T follicular helper cell (primary cell): ENCODE measurements around the gene DTX3L.
"Not testable (repeated sequence)": the region's sequence is repeated elsewhere in the genome, so short reads cannot be mapped to it uniquely, and the experiment has no call there.

Experiments used
- DNase-seq: peaks from one replicate; pipeline ENCODE4 v3.0.0-alpha.2; 2020; ENCODE audit warnings: low read depth

DTX3L gene

GRCh38 chr3:122562923-122563716 is 1.0 kb upstream of the DTX3L start:
- DNase-seq: no peak

GRCh38 chr3:122563717-122564025 is 467 bp upstream of the DTX3L start:
- no peak for DNase-seq

DNA sequence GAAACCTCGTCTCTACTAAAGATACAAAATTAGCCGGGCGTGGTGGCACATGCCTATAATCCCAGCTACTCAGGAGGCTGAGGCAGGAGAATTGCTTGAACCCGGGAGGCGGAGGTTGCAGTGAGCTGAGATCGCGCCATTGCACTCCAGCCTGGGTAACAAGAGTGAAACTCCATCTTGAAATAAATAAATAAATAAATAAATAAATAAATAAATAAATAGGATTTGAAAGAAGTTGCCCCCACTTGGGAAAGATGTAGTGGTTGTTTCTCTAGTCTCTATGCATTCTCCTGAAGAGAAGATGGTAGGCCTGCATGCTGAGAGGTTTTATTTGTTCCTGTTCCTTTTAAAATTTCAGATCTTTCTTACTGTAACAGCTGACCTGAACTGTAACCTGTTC is 4.0 kb downstream of the DTX3L start:
- not testable (repeated sequence) for DNase-seq

- no peak for DNase-seq
Observed at GRCh38 chr3:122568755-122569154, 4.6 kb downstream of the DTX3L start.

- DNase-seq: no peak
Observed at GRCh38 chr3:122572940-122573412, 8.8 kb downstream of the DTX3L start.

DNA sequence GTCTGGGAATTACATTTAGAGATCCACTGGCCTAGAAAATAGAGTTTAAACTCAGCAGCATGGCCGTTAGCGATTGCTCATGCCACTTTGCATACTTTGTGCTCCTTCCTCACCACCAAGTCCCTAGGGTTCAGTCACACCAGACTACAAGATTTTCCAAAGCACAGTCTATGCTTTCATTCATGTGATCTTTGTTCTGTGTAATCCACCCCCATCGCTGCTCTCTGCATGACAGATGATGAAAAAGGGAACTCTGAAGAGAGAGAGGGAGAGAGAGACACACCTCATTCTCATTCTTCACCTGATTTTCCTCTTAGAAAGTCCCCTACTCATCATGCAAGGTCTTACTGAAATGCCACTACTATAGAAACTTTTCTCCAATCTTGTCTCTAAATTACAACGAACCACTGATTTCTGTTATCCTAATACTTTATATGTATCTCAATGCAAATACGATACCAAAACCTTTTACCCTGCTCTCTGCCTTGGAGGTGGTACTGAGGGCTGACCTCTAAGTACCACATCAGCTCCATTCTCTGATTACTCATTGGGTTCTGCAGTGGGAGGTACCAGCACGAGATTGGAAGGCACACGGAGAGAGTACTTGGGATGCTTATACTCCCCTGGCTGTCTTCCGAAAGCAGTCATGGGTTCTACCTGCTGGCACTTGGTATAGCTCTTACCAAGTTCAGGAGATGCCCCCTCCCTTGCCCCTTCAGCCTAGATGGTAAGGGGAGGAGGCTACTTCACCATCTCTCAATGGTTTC is 12.2 kb downstream of the DTX3L start:
- DNase-seq: no peak

DNA sequence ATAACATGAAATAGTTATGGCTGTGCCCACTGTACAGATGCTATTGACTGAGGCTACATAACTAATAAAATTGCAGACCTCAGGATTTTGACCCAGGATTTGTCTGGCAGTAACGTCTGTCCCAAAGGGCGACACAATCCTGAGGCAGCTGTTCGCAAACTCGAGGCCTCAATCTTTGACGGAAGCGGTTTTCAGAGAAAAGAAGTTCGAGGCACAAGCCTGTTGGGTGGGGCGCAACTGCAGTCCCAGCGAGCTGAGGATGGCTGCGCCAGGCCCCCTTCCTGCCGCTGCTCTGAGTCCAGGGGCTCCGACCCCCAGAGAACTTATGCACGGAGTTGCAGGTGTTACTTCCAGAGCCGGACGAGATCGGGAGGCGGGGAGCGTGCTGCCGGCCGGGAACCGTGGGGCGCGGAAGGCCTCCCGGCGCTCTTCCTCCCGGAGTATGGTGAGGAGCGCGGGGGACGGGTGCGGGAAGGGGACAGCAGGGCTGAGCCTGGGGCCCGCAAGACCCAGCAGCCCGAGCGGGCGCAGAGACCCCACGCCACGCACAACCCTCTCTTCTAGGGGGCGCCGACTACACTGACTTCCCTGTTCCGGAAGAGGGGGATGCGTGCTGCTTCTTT is 13.4 kb downstream of the DTX3L start, which contains the start of gene PARP15:
TSS of gene PARP15 (plus strand) at position 242 of the 623 bp plus-strand sequence. CDS start at position 260, 18 bp downstream.
- DNase-seq: no peak

DNA sequence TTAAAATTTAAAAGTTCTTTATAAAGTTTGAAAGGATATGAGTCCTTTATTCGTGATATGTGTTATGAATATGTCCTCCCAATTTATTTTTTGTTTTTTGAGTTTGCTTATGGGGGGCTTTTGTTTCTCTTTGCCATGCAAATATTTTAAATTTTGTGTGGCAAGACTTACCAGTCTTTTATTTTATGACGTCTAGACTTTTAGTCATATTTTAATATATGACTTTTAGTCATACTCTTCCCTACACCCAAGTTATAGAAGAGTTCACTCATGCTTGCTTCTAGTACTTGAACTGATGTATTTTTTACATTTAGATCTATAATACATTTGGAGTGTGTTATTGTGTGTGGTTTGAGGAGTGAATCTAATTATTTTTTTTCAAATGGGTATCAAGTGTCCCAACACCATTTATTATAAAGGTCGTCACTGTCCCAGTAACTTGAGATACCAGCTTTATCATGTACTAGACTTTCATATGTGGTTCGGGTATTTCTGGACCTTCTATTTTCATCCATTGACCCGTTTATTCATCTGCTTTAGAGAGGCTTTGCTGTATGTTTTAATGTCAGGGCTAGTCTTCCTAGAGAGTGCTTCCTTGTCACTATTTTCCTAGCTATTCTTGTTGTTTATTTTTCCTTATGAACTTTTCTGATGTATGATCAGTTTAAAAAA is 14.1 kb downstream of the DTX3L start:
- DNase-seq: no peak

DNA sequence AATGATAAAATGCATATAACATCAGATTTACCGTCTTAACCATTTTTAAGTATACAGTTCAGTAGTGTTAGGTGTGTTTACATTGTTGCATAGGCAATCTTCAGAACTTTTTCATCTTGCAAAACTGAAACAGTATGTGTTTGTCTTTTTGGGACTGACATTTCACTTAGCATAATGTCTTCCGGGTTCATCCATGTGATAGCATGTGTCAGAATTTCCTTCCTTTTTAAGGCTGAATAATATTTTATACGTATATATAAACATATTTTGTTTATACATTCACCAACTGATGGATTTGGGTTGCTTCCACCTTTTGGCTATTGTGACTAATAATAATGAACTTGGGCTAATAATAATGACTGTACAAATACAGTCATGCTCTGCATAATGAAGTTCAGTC is 16.3 kb downstream of the DTX3L start:
- no peak for DNase-seq

GRCh38 chr3:122581622-122582021 is 17.5 kb downstream of the DTX3L start:
- DNase-seq: no peak

DNA sequence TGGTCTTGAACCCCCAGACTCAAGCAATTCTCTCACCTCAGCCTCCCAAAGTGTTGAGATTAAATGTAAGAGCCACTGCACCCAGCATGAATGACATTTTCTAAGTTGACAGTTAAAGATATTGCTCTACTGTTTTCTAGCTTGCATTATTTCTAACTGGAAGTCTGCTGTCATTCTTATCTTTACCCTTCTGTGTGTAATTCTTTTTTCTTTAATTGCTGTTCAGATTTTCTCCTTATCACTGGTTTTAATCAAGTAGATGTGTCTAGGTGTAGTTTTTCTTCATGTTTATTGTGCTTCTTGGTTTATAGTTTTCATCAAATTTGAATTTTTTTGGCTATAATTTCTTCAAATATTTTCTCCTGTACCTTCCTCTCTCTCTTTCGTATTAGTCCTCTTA is 18.3 kb downstream of the DTX3L start:
- no peak for DNase-seq

- no peak for DNase-seq
Observed at GRCh38 chr3:122586098-122586497, 22.0 kb downstream of the DTX3L start.

- no peak for DNase-seq
Observed at GRCh38 chr3:122586773-122587485, 22.8 kb downstream of the DTX3L start.

- DNase-seq: no peak
Observed at GRCh38 chr3:122587572-122587971, 23.4 kb downstream of the DTX3L start.

GRCh38 chr3:122589297-122589696 is 25.2 kb downstream of the DTX3L start:
- DNase-seq: no peak

- no peak for DNase-seq
Observed at GRCh38 chr3:122590610-122591009, 26.5 kb downstream of the DTX3L start.

DNA sequence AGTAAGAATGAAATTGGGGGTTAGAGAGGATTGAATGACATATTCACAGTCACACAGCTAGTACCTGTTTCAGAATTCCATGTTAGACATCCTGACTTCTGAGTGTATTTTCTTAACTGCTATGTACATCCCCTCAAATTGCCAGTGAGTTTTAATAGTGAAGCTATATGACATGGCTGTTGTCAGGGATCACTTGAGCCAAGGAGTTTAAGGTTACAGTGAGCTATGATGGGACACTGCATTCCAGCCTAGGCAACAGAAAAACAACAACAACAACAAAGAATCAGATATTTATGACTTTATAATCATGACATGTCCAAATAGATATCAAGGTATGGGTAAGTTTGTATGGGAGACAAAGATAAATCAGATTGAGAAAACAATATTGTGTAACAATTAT is 29.9 kb downstream of the DTX3L start:
- no peak for DNase-seq

DNA sequence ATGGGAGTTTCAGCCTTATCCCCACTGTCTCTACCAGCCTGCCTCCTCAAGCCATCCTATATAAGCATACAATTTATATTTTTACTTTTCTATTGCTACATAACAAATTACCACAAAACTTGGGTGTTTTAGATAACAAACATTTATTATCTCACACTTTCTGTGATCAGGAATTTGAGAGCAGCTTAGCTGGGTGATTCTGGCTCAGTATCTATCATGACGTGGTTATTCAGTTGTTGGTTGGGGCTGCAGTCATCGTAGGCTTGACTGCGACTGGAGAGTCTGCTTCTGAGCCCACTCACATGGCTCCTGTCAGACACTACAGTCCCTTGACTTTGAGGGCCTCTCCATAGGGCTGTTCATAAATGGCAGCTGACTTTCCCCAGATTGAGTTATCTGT is 34.0 kb downstream of the DTX3L start:
- DNase-seq: no peak

DNA sequence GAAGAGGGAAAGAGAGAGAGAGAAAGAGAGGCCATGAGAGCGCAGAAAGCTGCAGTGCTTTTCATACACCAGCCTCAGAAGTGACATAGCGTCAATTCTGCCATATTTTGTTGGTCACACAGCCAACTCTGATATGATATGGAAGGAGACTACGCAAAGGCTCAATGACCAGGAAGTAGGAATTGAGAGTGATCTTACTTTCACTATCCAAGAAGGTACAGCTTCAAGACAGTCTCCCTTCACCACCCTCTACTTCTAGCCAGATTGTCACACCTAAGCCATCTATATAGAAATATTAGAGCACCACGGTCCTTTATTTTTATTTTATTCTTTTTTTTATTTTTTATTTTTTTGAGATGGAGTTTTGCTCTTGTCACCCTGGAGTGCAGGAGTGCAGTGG is 34.4 kb downstream of the DTX3L start:
- DNase-seq: no peak

- no peak for DNase-seq
Observed at GRCh38 chr3:122602011-122602710, 38.0 kb downstream of the DTX3L start.

GRCh38 chr3:122603056-122603455 is 38.9 kb downstream of the DTX3L start:
- DNase-seq: no peak
